OCI-LY1 (cell line): ENCODE measurements around the gene SUCO.

ENCODE experiments used
- EZH2 ChIP-seq: fragments of 200-600 bp; sonication (generic), shearing (Covaris generic); IDR thresholded peaks from 2 replicates; pipeline ENCODE4 v1.8.0; 2017; ENCODE audit warnings: borderline replicate concordance, mixed run types, mild to moderate bottlenecking, antibody characterized with exemption, low read length, moderate library complexity, mixed read lengths
- TF ChIP-seq, protein P1 (sequence below): fragments of 200-600 bp; sonication (generic), shearing (Covaris generic); IDR thresholded peaks from 2 replicates; pipeline ENCODE4 v1.5.1; 2017; ENCODE audit warnings: mild to moderate bottlenecking, antibody characterized with exemption, low read length, moderate library complexity, mixed read lengths

DNA sequence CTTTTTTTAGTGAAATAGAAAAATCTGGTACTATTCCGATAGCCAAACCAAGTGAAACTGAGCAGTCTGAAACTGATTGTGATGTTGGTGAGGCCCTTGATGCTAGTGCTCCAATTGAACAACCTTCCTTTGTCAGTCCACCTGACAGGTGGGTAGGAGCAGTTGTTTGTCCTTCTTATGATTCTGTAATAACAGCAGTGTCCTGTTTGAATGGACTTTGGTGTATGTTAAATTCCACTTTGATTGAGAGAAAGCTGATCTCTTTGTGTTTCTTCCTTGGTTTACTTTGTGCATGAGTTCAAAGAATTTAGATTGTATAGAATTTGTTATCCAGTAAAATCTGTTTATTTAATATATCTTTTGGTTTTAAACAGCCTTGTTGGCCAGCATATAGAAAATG lies 24.3 kb downstream of the SUCO start:
- TF ChIP-seq, protein P1, sequence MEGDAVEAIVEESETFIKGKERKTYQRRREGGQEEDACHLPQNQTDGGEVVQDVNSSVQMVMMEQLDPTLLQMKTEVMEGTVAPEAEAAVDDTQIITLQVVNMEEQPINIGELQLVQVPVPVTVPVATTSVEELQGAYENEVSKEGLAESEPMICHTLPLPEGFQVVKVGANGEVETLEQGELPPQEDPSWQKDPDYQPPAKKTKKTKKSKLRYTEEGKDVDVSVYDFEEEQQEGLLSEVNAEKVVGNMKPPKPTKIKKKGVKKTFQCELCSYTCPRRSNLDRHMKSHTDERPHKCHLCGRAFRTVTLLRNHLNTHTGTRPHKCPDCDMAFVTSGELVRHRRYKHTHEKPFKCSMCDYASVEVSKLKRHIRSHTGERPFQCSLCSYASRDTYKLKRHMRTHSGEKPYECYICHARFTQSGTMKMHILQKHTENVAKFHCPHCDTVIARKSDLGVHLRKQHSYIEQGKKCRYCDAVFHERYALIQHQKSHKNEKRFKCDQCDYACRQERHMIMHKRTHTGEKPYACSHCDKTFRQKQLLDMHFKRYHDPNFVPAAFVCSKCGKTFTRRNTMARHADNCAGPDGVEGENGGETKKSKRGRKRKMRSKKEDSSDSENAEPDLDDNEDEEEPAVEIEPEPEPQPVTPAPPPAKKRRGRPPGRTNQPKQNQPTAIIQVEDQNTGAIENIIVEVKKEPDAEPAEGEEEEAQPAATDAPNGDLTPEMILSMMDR = no peak
- no peak for TF ChIP-seq EZH2
